SW 1271 (cell line): ENCODE data around the gene TMEM130.
A peak's percentile ranks its signal among the peaks of the same experiment; 100 is the strongest.

Experiments
- DNase-seq, 2 experiments: peaks; one replicate each; lab custom pipeline; 2025; lab: John Stamatoyannopoulos, UW

Gene TMEM130

DNA sequence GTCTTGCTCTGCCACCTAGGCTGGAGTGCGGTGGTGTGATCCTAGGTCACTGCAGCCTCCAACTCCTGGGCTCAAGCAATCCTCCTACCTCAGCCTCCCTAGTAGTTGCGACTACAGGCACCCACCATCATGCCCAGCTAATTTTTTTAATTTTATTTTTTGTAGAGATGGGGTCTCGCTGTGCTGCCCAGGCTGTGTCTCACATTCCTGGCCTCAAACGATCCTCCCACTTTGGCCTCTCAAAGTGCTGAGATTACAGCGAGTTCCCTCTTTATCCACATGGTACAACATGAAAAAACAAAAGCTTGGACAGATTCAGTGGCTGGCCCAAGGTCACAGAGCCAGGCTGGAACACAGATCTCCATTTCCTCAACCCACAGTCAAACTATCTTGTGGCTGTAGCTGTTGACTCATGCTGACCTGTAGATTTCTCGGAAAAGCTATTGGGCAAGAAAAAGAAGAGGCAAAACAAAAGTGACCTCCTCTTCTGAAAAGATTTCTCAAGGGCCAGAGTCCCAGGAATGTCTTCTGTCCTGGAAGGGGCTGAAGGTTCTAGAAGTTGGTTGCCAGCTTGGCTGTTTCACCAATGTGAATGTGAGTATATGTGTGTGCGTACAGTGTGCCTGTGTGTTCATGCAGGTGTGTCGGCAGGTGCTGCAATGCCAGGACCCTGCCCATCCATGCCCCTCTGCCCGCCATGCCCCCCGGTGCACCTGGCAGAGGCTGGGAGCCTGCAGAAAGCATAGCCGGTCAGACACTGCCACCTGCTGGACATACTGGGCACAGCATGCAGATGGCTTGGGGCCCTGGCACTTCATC is 28.4 kb downstream of the TMEM130 start:
- peak in 1 of 2 experiments; percentile 38 for DNase-seq

DNA sequence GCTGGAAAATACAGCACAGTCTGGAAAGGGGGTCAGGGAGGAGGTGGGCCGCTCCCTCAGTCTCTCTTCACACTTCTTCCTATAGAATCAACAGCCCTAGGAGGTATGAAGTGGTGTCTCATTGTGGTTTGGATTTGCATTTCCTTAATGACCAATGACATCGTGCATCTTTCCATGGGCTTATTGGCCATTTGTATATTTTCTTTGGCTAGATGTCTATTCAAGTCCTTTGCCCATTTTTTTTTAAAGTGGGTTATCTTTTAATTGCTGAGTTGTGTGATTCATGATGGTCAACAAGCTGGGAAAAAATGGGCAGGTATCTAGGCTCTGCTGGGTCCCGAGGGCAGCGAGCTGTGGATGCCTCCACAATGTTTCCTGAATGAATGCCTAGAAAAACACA is 29.1 kb downstream of the TMEM130 start:
- no peak for DNase-seq

DNA sequence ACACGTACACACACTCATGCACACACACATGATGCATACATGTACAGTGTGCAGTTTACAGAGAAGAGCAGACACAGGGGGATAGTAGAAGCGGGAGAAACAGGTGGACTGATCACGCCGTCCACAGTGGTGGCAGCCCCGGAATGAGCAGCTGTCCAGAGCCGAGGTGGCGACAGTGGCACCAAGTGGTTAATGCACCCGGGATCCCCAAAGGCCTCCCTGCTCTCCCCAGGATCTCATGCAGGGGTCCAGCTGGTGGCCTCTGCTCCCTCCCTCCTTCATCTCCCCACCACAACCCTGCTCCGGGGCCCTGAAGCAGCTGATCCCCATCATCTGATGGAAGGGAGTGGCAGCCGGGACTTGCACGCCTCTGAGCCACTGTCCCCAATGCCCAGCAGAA is 29.7 kb downstream of the TMEM130 start:
- no peak for DNase-seq

DNA sequence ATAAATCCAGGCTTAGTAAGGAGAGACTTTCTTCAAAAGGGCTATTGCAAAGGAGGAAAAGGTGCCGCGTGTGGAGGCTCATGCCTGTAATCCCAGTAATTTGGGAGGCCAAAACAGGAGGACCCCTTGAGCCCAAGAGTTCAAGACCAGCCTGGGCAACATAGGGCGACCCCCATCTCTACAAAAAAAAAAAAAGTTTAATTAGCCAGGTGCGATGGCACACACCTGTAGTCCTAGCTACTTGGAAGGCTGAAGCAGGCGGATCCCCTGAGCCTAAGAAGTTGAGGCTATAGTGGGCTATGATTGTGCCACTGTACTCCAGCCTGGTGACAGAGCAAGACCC is 32.2 kb downstream of the TMEM130 start:
- DNase-seq: no peak

DNA sequence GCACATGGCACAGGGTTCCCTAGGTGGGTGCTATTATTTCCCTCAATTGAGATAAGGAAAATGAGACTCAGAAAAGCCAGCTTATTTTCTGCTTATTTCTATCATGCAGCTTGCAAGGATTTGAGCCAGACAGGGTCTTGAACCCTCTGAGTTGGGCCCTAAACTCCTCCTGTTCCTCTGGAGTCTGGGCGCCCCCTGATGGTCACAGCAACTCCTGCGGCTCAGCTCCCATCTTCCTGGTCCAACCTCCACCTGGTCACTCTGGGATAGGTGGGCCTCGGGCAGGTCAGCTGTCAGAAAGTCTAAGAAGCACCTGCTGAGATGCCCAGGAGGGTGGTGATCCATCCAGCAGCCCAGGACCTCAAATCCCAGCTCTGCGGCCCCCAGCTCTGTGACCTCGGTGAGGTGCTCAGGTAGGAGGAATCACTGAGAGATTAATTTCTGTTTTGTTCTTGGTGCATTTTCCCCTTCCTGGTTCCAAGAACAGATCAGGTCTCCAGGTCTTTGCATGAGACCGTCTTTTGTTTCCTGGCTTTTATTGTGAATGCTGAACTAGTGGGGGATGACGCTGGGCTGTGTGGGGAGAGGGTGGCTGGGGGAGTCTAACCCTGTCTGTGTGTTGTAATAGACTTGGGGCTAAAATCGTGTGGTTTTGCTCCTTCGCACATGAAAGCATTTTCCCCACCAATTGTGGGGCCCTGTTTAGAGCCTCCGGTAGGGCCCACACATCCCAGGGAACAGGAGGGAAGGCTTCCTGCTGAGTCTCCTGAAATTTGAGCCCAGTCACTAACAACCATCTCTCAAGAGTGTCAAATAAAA is 32.8 kb downstream of the TMEM130 start:
- peak in 1 of 2 experiments; percentile 35 for DNase-seq

DNA sequence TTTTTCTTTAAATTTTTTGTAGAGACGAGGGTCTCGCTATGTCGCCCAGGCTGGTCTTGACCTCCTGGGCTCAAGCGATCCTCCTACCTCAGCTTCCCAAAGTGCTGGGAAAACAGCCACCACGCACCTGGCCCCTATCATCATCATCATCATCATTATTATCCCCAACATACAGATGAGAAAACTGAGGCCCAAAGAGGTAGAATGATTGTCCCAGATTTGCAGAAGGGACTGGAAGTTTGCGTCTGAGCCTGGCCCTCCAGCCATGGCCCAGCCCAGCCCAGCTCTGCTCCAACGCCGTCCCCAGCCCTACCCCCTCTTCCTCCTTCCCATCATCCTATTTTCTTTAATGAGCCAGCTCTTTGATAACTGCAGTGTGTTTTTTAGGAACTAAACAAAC is 34.9 kb downstream of the TMEM130 start:
- no peak for DNase-seq

DNA sequence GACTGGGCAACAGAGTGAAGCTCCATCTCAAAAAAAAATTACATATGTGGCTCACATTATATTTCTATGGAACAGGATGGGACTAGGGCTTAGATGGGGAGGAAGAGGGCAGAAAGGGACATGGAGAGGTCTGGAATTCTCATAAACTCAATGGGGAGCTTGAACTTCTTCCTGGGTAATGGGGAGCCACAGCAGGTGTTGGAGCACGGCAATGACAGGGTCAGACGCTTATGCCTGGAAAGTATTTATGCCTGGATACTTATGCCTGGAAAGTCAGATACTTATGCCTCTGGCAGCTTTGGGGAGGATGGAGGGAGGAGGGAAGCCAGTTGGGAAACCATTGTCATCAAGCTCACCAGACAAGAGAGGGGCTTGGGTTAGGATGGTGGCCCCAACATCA is 36.8 kb downstream of the TMEM130 start:
- DNase-seq: no peak

DNA sequence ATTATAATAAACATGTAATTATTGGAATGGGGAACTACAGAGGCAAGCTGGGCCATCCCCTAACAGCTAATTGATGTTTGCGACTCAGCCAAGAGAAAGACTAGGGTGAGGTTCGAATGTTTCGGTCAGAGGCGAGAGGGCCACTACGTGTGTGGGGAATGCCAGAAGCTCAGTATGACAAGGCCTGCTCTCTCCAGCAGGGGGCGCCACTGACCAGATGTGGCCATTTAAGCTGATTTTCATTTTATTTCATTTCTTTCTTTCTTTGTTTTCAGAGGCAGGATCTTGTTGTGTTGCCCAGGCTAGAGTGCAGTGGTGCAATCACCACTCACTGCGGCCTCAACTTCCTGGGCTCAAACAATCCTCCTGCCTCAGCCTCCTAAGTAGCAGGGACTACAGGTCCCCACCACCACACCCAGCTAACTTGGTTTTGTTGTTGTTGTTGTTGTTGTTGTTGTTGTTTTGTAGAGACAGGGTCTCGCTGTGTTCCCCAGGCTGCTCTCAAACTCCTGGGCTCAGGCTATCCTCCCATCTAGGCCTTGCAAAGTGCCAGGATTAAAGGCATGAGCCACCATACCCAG is 38.1 kb downstream of the TMEM130 start:
- DNase-seq: peak in 1 of 2 experiments; percentile 16

DNA sequence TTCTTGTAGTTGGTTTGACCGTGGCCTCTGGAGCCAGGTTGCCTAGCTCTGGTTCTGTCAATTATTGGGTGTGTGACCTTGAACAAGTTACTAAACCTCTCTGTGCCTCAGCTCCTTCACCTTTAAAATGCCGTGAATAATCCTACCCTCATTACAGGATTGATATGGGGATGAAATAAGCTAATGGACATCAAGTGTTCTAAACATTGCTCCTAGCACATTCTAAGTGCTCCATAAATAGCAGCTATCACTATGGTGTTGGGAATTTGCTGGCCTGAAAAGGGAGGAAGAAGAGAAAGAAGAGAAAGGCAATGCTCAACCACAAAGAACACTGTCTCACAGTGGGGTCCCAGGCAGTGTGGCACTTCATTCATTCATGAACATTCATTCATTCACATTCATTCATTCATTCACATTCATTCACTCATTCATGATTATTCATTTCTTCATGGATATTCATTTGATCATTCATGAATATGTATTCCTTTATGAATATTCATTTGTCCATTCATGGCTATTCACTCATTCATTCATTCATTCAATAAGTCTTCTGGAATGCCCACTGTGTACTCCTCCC is 38.8 kb downstream of the TMEM130 start:
- DNase-seq: no peak

DNA sequence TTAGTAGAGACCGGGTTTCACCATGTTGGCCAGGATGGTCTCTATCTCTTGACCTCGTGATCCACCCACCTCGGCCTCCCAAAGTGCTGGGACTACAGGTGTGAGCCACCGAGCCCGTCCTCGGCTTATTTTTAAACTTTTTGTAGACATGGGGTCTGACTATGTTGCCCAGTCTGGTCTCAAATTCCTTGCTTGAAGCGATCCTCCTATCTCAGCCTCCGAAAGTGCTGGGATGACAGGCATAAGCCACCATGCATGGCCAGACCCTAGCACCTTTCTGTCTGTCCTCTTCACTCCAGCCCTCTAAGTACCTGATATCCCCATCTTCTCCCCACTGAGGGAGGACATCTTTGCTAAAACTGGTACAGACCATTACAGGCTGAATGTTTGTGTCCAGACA is 41.4 kb downstream of the TMEM130 start:
- no peak for DNase-seq

DNA sequence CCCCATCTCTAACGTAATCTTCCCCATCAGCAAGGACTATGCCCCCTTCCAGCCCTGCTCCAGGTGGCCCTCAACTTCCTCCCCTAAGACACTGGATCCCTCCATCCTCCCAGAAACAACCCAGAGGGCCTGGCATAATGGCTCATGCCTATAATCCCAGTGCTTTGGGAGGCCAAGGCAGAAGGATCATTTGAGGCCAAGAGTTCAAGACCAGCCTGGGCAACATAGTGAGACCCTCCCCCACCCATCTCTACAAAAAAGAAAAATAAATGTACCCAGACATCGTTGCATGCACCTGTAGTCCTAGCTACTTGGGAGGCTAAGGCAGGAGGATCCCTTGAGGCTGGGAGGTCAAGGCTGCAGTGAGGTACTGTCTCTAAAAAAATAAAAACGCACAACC is 42.6 kb downstream of the TMEM130 start:
- no peak for DNase-seq

DNA sequence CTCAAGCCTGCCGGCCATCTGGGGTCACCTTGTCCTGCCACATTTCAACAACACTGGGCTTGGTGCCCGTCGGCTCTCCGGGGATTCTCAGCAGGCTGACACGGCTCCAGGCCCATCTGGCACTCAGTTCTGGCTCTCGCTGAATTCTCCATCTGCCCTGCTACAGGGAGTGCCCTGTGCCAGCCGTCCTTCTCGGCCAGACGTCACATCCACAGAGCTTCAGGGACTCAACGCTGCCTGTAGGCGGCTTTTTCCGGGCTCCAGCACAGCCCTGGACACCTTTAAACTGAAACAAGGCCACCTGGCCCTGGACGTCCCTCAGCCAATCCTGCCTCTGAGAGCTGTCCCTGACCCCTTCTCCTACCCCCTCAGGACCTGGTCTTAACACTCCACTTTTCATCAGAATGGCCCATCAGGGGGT is 43.0 kb downstream of the TMEM130 start:
- DNase-seq: no peak

DNA sequence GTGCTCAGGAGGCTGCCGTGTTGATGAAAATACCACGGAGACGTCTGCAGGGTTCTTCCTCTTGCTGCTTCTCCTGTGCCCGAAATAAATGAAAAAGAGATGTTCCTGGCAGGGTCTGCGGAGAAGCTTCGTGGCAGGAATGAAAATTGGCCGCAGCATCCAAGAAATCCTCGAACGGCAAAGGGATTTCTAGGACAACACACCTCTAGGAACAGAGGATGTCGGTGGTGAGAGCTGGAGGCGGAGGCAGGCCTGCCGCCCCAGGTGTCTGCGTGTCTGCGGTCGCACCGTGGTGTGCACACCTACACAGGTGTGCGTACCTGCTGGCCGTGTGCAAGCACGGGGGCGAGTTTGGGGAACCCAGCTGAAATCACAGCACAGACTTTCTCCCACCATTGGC is 43.4 kb downstream of the TMEM130 start:
- no peak for DNase-seq

DNA sequence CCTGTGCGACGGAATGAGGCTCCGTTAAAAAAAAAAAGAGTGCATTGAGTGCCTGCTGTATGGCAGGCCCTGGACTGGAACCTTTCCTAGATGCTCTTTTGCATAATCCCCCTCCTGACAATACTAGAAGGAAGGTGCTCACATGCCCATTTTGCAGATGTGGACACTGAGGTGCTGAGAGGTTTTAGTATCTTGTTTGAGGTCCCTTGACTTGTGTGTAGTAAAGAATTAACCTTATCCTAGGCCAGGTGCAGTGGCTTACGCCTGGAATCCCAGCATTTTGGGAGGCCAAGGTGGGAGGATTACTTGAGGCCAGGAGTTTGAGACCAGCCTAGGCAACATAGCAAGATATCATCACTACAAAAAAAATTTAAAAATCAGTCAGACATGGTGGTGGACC is 46.6 kb downstream of the TMEM130 start:
- no peak for DNase-seq

DNA sequence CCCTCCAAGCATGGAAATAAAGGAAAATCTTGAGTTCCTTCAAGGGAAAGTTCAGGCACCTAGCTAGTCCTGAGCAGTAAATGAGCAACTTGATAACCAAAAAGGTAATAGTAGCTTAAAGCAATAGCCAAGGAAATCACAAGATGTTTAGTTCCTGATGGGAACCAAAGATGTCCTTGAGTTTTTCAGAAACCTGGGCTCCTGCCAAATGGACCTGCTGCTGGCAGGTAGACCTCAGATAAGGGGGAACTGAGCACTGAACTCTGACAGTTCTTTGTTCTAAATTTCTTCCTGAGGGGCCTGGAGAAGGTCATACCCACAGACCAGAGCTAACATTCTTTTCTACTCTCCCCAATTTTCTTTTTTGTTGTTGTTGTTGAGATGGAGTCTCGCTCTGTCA is 48.5 kb downstream of the TMEM130 start:
- no peak for DNase-seq

DNA sequence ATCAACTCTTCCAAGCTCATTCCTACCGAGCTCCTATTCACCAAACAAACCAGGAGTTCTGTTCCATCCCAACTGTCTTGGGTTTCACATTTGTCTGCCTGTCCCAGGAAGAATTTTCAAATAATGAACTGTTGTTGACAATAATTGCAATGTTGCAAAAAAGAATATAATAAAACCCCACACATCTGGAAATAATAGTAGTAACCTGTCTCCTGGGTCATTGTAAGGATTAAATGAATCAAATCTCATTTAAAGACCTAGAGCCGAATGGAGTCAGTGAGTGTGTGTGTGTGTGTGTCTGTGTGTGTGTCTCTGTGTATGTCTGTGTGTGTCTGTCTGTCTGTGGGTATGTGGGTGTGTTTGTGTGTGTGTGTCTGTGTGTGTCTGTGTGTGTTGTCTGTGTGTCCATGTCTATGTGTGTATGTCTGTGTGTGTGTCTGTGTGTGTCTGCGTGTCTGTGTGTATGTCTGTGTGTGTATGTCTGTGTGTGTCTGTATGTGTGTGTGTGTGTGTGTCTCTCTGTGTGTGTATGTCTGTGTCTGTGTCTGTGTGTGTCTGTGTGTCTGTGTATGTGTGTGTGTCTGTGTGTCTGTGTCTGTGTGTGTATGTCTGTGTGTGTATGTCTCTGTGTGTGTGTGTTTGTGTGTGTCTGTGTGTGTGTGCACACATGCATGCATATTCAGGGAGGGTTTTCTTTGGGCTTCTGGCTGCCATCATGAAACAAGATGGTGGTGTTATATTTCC is 52.7 kb downstream of the TMEM130 start:
- no peak for DNase-seq

DNA sequence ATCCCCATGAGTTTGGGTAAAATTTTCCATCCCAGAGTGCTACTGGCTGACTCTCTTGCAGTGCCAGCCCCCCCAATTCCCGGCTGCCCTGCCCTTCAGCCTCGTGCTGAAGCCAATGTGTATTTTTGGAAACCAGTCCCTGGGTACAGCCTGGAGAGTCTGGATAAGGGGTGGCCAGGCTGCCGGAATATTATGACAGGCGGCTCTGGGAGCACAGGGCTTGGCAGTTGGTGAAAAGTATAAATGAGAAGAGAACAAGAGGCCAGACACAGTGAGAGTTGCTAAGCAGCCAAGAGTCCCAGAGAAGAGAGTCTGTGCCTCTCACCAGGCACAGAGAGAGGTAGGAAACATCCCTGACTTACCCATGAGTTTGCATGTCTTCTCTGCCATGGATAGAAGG is 53.6 kb downstream of the TMEM130 start:
- no peak for DNase-seq

DNA sequence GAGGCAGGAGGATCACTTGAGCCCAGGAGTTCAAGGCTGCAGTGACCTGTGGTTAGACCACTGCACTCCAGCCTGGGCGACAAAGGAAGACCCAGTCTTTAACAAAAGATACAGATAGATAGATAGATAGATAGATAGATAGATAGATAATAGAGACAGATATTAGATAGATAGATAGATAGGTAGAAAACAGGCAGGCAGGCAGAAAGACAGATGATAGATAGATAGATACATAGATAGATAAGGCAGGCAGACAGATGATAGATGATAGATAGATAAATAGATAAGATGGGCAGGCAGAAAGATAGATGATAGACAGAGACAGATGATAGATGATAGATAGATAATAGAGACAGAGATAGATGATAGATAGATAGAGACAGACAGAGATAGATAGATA is 54.5 kb downstream of the TMEM130 start:
- DNase-seq: no peak

DNA sequence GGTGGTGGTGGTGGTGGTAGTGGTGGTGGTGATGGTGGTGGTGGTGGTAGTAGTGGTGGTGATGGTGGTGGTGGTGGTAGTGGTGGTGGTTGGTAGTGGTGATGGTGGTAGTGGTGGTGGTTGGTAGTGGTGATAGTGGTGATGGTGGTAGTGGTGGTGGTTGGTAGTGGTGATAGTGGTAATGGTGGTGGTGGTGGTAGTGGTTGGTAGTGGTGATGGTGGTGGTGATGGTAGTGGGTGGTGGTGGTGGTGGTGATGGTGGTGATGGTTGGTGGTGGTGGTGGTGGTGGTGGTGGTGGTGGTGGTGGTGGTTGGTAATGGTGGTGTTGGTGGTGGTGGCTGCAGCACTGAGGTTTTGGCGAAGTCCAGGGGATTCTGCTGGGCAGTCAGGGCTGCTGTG is 58.5 kb downstream of the TMEM130 start:
- DNase-seq: no peak

DNA sequence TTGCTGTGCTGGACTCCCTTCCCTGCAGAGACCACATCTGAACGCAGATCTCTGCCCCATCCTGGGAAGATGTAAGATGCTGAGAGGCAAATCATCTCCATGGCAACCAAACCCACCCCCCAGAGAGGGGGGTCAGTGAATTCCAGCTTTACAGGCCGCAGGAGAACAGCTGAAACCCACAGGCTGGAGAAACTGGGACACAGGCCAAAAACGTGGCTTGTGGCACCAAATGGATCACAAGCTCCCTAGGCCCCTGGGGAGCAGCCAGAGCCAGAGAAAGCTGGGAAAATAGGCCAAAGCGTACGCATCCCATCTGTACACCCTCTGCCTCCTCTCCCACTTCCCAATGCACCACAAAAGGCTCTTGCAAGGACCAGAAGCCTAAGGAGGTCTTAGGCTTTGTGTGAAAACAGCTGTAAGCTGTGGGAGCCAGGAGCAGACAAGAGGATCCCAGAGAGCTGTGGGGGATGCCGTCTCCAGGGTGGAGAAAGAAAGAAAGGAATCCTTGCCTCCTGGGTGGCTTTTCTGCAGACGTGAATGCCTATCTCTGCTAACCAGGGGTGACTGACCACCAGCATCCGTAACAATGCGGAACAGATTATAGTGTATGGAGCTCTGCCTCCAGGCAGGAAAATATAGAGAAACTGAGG is 59.5 kb downstream of the TMEM130 start:
- no peak for DNase-seq

DNA sequence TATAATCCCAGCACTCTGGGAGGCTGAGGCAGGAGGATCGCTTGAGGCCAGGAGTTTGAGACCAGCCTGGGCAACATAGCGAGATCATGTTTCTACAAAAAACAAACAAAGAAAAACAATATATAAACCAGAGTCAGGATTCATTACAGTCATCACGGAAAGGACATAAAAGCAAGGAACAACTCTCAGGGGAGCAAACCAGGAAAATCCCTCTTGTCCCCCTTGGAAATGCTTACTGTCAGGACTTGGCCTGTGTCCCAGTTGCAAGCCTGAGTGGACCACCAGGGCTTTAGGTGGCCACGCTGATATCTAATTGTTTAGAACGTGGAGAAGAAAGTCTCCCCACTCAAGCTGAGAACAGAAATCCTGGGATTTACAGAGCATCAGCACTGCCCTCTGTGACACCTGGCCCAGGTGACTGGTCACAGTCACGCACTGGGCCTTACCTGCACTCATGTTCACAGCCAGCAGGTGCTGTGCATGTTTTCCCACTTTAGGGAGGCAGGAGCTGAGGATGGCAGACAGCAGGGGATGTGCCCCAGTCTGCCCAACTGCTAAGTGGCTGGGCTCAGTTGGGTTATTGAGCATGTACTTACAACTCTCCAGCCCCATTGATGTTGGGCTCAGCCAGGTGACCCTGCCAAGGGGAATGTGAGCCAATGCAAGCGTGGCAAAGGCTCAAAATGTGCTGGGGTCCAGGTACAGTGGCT is 60.9 kb downstream of the TMEM130 start:
- no peak for DNase-seq
